GM18502 (cell line): Measurements from ENCODE around the gene BAIAP2.
A peak's percentile ranks its signal among the peaks of the same experiment; 100 is the strongest.

Source experiments
- ATAC-seq: cut with Tn5 transposase; IDR thresholded peaks from one replicate; pipeline ENCODE4 v1.9.1; 2021; ENCODE audit warnings: mild to moderate bottlenecking; ENCODE audit not compliant: unreplicated experiment, poor library complexity

Gene BAIAP2

DNA sequence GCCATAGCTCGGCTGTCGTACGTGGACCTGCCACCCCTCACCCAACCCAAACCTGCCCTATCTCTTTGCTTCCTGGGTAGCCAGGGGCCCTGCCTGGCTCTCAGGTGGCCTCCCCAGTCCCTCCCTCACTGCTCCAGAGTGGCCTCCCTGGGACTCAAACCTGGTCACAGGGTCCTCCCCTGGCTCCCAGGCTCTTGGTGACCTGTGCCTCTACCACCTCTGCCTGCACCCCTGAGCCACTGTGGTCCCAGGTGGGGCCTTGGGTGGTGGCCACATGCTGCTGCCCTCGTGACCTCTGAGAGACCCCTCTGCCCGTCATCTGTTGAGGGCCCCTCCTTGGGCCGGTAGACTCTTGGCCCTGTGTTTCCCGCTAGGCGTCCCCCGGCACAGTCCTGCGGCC, 65.7 kb downstream of the BAIAP2 start:
- ATAC-seq = no peak

DNA sequence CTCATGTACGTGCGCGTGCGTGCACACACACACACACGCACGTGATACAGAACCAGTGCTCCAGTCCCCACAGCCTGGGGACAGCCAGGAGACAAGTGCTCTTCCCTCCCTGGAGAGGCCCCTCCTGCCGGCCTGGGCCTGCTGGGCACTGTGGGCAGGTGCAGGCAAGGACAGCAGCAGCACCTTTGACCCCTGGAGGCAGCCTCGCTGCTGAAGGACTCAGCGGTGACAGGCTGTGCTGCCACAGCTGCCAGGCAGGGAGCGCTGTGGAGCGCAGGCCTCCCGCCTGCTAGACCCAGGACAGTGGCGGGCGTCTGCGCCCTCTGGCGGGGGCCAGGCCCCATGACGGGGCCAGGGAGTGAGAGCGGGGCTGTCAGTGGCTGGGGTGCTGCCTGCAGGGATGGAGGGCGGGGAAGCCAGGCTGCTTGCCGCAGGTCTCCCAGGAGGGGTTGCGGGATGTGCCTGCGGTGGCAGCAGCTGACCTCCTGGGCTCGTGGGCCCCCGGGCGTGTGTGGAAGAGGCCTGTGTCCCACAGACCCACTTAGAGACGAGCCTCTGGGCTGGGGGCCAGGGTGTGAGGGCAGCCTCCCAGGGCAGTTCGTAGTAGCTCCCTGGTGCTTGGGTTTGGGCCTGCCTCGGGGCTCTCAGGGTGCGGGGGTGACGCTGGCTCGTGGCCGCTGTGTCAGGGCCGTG, 66.8 kb downstream of the BAIAP2 start:
- ATAC-seq = peak; percentile 83

DNA sequence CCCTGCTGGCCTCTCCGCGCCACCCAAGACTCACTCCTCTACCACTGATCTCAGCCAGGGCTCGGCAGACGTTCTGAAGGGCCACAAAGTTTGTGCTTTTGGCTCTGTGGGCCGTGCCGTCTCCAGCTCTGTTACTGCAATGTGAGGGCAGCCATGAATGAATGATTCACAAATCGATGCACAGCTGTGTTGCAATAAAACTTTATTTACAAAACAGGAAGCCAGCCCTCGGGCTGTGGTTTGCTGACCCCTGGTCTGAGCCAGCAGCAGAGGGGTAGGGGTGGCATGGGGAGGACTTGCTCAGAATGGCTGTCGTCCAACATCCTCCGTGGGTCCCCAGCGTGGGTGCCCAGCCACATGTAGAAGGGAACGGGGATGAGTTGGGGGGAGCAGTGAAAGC, 67.4 kb downstream of the BAIAP2 start:
- ATAC-seq = no peak

GRCh38 chr17:81102869-81103268, 67.9 kb downstream of the BAIAP2 start:
- no peak for ATAC-seq

DNA sequence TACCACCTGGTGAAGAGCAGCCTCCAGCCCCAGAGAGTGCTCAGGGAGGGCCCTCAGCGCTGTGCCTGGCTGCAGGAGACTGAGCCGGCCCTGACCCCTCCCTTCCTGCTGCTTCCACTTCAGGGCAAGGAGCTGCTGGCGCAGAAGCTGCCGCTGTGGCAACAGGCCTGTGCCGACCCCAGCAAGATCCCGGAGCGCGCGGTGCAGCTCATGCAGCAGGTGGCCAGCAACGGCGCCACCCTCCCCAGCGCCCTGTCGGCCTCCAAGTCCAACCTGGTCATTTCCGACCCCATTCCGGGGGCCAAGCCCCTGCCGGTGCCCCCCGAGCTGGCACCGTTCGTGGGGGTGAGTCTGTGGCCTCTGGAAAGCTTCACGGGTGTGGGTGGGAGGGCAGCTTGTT, 68.4 kb downstream of the BAIAP2 start:
- no peak for ATAC-seq

GRCh38 chr17:81106716-81107115, 71.8 kb downstream of the BAIAP2 start:
- no peak for ATAC-seq

DNA sequence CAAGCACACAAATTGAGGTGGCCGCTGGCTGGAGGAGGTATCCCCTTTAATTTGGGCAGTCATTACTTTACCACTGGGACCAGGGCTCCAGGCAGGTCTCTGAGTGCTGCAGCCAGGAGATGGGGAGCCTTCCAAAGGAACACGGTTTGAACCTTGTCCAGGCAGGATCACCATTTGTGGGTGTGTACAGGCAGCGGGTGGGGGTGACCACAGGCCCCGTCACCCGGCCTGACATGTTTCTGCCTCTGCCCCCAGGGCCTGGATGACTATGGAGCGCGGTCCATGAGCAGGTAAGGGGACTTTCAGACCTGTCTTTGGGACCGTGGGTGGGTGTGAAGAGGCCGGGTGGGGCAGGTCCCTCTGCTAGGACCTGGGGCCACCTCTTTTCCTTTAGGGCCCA, 73.3 kb downstream of the BAIAP2 start:
- ATAC-seq = no peak

DNA sequence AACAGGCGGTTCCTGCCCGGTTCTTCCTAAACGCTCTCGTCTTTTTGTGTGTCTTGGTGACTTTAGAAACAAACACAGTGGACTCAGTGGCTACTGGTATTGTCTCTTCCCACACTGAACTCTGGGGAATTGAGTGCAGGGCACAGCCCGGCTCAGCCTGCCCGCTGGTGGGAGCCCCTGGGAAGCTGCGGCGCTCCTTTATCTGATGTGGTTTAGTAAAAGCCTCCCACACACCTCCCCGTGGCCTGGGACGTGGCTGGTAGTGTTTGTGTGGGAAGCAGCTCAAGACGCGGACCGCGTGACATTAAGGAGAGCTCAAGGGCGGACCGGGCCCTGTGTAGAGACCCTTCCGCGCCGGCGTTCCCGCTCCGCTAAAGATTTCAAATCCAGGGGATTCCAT, 75.0 kb downstream of the BAIAP2 start:
- no peak for ATAC-seq

- no peak for ATAC-seq
Observed at GRCh38 chr17:81110488-81111040, 75.6 kb downstream of the BAIAP2 start.

GRCh38 chr17:81111066-81111465, 76.1 kb downstream of the BAIAP2 start:
- ATAC-seq = no peak

GRCh38 chr17:81112450-81112849, 77.5 kb downstream of the BAIAP2 start:
- ATAC-seq = no peak

DNA sequence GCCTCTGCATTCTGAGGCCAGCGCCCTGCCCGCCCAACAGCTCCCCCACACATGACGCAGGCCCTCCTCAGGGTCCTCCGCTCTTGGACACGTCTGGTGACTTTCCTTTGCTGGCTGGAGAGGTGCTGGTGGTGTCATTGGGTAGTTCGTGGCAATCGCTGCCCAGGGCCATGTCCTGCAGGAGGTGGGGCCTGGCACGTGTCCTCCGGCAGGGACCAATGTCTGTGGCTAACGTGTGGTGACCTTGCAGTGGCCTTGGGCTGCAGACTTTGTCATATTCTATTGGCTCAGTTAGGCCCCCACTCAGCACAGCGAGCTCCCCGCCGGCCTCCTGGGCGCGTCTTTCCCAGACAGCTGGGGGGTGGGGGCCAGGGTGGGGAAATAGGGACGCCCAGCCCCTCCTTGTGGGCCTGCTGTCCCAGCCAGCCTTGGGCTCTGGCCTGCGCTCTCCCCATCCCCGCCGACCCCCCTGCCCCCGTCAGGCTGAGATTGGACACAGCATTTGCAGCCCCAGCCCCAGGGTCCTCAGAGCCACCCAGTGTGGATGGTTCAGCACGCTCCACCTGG, 78.3 kb downstream of the BAIAP2 start:
- no peak for ATAC-seq

DNA sequence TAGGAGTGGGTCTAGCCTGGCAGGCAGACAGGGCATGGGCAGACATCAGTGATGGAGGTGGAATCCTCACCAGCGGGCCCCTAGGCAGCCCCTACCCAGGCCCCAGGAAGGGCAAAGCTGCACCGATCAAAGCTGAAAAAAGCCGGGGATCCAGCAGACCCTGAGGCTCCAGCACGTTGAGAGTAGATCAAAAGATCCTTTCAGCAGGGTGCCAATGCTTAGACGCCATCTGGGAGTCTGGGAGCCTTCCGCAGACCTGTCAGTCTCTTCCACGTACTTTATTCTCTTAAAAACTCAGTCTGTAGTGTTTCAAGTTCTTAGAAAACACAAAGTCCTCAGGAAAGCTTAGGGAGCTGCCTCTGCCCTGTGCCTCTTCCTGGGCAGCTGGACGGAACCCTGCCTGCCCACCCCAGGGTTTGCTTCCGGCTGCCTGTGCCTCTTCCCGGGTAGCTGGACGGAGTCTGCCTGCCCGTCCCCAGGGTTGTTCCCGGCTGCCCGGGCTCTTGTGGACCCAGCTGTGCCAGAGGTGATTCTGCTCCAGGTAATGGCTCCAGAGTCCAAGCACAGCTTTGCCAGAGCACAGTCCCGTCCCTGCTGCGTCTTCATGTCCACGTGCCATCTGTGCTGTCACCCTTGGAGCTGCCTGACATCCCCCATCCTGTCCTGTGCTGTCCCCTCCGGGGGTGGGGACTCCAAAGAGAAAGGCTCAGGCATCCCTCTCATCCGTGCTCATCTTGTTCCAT, 79.6 kb downstream of the BAIAP2 start:
- ATAC-seq = no peak

GRCh38 chr17:81115219-81115618, 80.3 kb downstream of the BAIAP2 start:
- ATAC-seq = no peak

- no peak for ATAC-seq
Observed at GRCh38 chr17:81115749-81116464, 81.0 kb downstream of the BAIAP2 start.

- no peak for ATAC-seq
Observed at GRCh38 chr17:81116704-81117103, 81.8 kb downstream of the BAIAP2 start.

GRCh38 chr17:81117672-81118198, 82.8 kb downstream of the BAIAP2 start:
- ATAC-seq = no peak

DNA sequence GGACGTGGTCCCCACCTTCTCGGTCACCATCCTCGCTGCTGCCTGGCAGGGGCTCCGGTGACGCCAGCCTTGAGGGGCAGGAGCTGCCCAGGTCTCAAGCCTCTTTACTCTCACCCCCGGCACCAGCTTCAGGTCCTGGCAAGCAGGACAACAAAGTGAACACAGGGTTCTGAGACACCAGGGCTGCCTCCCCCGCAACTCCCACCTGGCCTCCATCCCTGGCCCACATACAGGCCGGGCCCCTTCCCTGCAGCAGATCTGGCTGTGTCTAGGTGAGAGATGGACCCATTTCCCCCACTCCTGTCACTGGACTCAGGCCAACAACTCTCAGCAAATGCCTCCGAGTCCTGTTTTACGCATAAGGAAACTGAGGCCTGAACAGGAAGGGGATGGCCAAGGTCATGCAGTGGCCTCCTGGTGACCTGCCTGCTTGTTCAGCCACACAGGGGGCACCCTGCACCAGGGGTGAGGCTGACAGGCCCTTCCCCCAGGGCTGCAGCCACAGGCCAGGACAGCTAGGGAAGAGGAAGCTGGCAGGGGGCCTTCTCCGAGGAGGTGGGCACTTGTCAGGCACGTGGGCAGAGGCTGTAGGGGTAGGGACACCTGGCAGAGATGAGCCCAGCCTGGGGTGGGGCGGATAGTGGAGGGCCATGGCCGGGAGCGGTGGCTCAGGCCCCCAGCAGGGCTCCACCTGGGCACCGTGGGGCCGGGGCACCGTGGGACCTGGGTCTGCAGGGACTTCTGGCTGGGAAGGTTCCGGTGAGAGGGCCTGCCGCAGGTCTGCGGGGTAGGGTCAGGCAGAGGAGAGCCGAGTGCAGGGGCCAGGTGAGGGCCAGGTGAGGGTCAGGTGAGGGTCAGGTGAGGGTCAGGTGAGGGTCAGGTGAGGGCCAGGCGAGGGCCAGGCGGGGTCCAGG, 83.6 kb downstream of the BAIAP2 start:
- ATAC-seq = no peak
